Hepatocyte (in vitro differentiated cells): ENCODE measurements around the gene FAM20B. TPM values are rescaled to one million over a fixed set of nuclear protein-coding genes. Genes with fewer than 3 reads are reported as not detected.

Source experiments
- DNase-seq: peaks from one replicate; pipeline ENCODE4 v3.0.0-alpha.2; 2016; ENCODE audit warnings: low spot score
- H2AFZ ChIP-seq: fragments of 200-600 bp; sonication (generic); 2 replicates; pipeline ENCODE4 v1.6.0; 2016; ENCODE audit warnings: antibody characterized with exemption, mild to moderate bottlenecking
- H3K27ac ChIP-seq: fragments of 200-600 bp; sonication (generic); 2 replicates; pipeline ENCODE4 v1.5.1; 2016; ENCODE audit warnings: mild to moderate bottlenecking
- H3K27me3 ChIP-seq: fragments of 200-600 bp; sonication (generic); 2 replicates; pipeline ENCODE4 v1.6.1; 2016
- H3K36me3 ChIP-seq: fragments of 200-600 bp; sonication (generic); replicated peaks from 2 replicates; pipeline ENCODE4 v1.5.1; 2016; ENCODE audit warnings: low read depth; ENCODE audit not compliant: insufficient read depth
- H3K4me1 ChIP-seq: fragments of 200-600 bp; sonication (generic); 2 replicates; pipeline ENCODE4 v1.5.1; 2016; ENCODE audit warnings: mild to moderate bottlenecking, moderate library complexity; ENCODE audit not compliant: insufficient read depth
- H3K4me2 ChIP-seq: fragments of 200-600 bp; sonication (generic); 2 replicates; pipeline ENCODE4 v1.6.0; 2016
- H3K4me3 ChIP-seq: fragments of 200-600 bp; sonication (generic); 2 replicates; pipeline ENCODE4 v1.5.1; 2016; ENCODE audit warnings: mild to moderate bottlenecking
- H3K79me2 ChIP-seq: fragments of 200-600 bp; sonication (generic); 2 replicates; pipeline ENCODE4 v1.6.0; 2017; ENCODE audit warnings: mild to moderate bottlenecking
- H3K9me2 ChIP-seq: fragments of 200-600 bp; sonication (generic); replicated peaks from 2 replicates; pipeline ENCODE4 v1.6.0; 2017; ENCODE audit warnings: mild to moderate bottlenecking; ENCODE audit not compliant: insufficient read depth
- H3K9me3 ChIP-seq: fragments of 200-600 bp; sonication (generic); 2 replicates; pipeline ENCODE4 v1.5.1; 2016; ENCODE audit warnings: low read depth, mild to moderate bottlenecking
- H4K20me1 ChIP-seq: fragments of 200-600 bp; sonication (generic); 2 replicates; pipeline ENCODE4 v1.6.0; 2016; ENCODE audit warnings: mild to moderate bottlenecking; ENCODE audit not compliant: insufficient read depth, poor library complexity, severe bottlenecking
- EZH2 ChIP-seq: fragments of 200-600 bp; sonication (generic); IDR thresholded peaks from 2 replicates; pipeline ENCODE4 v1.6.1; 2016; ENCODE audit warnings: antibody characterized with exemption, mild to moderate bottlenecking, borderline replicate concordance
- EZH2phosphoT487 ChIP-seq: fragments of 200-600 bp; sonication (generic); IDR thresholded peaks from one replicate; pipeline ENCODE4 v1.6.1; 2018; ENCODE audit warnings: antibody characterized with exemption, mild to moderate bottlenecking, low read depth, moderate library complexity; ENCODE audit not compliant: unreplicated experiment, severe bottlenecking
- WGBS: methylation state at CpG from one replicate; pipeline ENCODE4 v1.1.6; 2016; ENCODE audit warnings: low lambda C conversion rate; ENCODE audit errors: missing lambda C conversion rate; 5-methylcytosine and 5-hydroxymethylcytosine counted together
- polyA plus RNA-seq: library from polyadenylated mRNA; unstranded; fragments of >200 nt; fragmentation: Nextera tagmentation; extraction: Ambion mirVana; gene quantifications from 2 replicates; pipeline ENCODE4 v1.2.1, GENCODE V29; 2016
- total RNA-seq: library from RNA; depleted of rRNA; stranded (reverse); fragments of >200 nt; gene quantifications from 2 replicates; pipeline ENCODE4 v1.2.3, GENCODE V29; 2014
- TF ChIP-seq, protein P1 (sequence below): fragments of 200-600 bp; sonication (generic); IDR thresholded peaks from 2 replicates; pipeline ENCODE4 v1.5.1; 2016; ENCODE audit warnings: antibody characterized with exemption, mild to moderate bottlenecking; ENCODE audit not compliant: poor library complexity

FAM20B gene
- total and polyA plus RNA-seq, 2 experiments from 2014 or later, result 9.2 to 37.6 TPM

DNA sequence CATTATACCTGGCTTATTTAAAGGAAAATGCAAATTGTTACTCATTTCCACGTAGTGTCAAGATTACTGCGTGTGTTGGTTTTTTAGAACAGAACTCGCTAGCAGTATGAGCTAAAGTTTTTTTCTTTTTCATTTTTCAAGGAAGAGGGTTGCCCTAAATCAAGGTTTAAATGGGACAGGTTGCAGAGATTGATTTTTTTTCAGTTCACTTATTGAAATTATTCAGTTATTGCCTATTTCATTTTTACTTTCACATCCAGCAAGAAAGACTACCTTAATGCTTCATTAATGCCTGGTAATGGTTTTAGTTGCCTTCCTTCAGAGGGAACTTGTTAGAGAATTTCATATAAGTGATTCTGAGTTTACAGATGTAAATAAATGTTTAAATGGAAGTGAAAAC, 5.6 kb downstream of the FAM20B start:
- Histone ChIP-seq H4K20me1 (peaks cover 5% of the 10 kb centered on the region), H3K27ac (no peak overlapping the region), H3K36me3 (no peaks in the 10 kb centered on the region), H3K79me2 (peaks cover 97% of the 10 kb centered on the region), H3K4me2 (no peak overlapping the region), H2AFZ (no peak overlapping the region), H3K27me3 (no peaks in the 10 kb centered on the region), H3K9me3 (no peaks in the 10 kb centered on the region), H3K4me3 (no peak overlapping the region), H3K4me1 (peaks cover 35% of the 10 kb centered on the region), H3K9me2 (no peaks in the 10 kb centered on the region)
- DNase-seq, result no peak
- 93% methylated on average over 3 of the region's 3 CpGs for whole genome bisulfite sequencing
- no peak for TF ChIP-seq EZH2phosphoT487
- TF ChIP-seq EZH2, result no peak
- TF ChIP-seq, protein P1, sequence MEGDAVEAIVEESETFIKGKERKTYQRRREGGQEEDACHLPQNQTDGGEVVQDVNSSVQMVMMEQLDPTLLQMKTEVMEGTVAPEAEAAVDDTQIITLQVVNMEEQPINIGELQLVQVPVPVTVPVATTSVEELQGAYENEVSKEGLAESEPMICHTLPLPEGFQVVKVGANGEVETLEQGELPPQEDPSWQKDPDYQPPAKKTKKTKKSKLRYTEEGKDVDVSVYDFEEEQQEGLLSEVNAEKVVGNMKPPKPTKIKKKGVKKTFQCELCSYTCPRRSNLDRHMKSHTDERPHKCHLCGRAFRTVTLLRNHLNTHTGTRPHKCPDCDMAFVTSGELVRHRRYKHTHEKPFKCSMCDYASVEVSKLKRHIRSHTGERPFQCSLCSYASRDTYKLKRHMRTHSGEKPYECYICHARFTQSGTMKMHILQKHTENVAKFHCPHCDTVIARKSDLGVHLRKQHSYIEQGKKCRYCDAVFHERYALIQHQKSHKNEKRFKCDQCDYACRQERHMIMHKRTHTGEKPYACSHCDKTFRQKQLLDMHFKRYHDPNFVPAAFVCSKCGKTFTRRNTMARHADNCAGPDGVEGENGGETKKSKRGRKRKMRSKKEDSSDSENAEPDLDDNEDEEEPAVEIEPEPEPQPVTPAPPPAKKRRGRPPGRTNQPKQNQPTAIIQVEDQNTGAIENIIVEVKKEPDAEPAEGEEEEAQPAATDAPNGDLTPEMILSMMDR, result no peak

DNA sequence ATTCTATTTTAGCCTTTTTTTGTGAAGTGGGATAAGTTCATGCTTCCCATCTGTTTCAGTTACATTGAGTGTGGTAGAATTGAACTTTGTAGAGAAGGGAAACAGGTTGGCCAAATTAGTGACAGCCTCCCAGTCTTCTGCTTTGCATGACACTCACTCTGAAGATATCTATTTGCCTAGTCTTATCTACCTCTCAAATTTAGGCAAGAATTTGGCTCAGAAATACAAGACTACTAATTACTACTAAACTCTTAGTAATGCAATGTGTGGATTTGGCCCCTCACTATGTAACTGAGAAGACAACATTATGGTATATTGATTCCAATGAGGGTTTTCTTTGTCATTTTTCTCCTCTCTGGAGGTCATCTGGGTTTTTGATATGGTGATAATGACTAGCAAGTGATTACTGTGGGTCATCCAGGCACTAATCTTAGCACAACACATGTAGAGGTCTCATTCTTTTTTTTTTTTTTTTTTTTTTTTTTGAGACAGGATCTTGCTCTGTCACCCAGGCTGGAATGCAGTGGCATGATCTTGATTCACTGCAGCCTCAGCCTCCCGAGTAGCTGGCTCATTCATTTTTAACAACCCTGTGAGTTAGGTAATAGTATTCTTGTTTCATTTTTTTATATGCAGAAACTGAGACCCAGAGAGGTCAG, 6.3 kb downstream of the FAM20B start:
- H3K9me2 ChIP-seq, result no peaks in the 10 kb centered on the region
- 27% methylated on average over 1 of the region's 1 CpG for WGBS
- no peak for DNase-seq
- peaks cover 5% of the 10 kb centered on the region for H4K20me1 ChIP-seq
- H3K4me1 ChIP-seq, result peaks cover 34% of the 10 kb centered on the region
- TF ChIP-seq, protein P1, result no peak
- TF ChIP-seq EZH2phosphoT487 (no peak), EZH2 (no peak)
- no peak overlapping the region for H3K4me2 ChIP-seq
- H3K9me3 ChIP-seq, result no peaks in the 10 kb centered on the region
- no peaks in the 10 kb centered on the region for H3K36me3 ChIP-seq
- no peak overlapping the region for H2AFZ ChIP-seq
- no peak overlapping the region for H3K4me3 ChIP-seq
- H3K27ac ChIP-seq, result no peak overlapping the region
- peaks cover 97% of the 10 kb centered on the region for H3K79me2 ChIP-seq
- H3K27me3 ChIP-seq, result no peaks in the 10 kb centered on the region

DNA sequence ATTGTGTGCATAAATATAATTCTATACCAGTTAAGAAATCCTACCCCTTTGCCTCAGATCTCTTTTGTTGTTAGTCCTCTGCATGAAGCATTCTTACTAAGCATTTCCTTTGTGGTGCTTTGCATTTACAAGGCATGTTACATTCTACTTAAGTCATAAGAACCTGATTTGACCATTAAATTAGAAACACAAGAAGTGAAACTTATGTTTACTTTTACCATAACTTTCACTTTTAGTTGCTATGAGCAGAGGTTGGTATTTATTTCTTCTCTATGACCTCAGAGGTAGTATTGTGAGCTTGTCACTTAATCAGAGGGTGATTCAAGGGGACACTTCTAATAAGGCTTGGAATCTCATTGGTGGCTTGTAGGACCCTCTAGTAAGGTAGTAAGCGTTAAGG, 9.0 kb downstream of the FAM20B start:
- Histone ChIP-seq H3K4me1 (peaks cover 16% of the 10 kb centered on the region), H3K4me2 (no peak overlapping the region), H3K36me3 (no peaks in the 10 kb centered on the region), H3K9me3 (no peaks in the 10 kb centered on the region), H2AFZ (no peak overlapping the region), H3K27ac (no peak overlapping the region), H3K9me2 (no peaks in the 10 kb centered on the region), H3K4me3 (no peak overlapping the region), H3K79me2 (peaks cover 96% of the 10 kb centered on the region), H4K20me1 (no peaks in the 10 kb centered on the region), H3K27me3 (no peaks in the 10 kb centered on the region)
- WGBS, result 95% methylated on average over 1 of the region's 1 CpG
- DNase-seq, result no peak
- TF ChIP-seq EZH2phosphoT487, result no peak
- TF ChIP-seq, protein P1, result no peak
- TF ChIP-seq EZH2, result no peak
